MM.1S (cell line): ENCODE results near the gene PHACTR1.

Experiments
- DNase-seq: peaks from one replicate; pipeline ENCODE4 v3.0.0-alpha.2; 2015
- H2AFZ ChIP-seq: fragments of 300-600 bp; sonication (generic); 2 replicates; pipeline ENCODE4 v1.6.0; 2016; ENCODE audit warnings: antibody characterized with exemption, low read length
- H3F3A ChIP-seq: fragments of 300-600 bp; sonication (generic); 2 replicates; pipeline ENCODE4 v1.6.1; 2016; ENCODE audit warnings: mild to moderate bottlenecking, antibody characterized with exemption, low read length, moderate library complexity, mixed read lengths; ENCODE audit not compliant: insufficient read depth
- H3K27ac ChIP-seq: fragments of 300-600 bp; sonication (generic); 2 replicates; pipeline ENCODE4 v1.5.1; 2016; ENCODE audit warnings: mild to moderate bottlenecking, low read length
- H3K27me3 ChIP-seq: fragments of 300-600 bp; sonication (generic); replicated peaks from 2 replicates; pipeline ENCODE4 v1.6.0; 2016; ENCODE audit warnings: low read length; ENCODE audit not compliant: insufficient read depth
- H3K36me3 ChIP-seq: fragments of 300-600 bp; sonication (generic); replicated peaks from 2 replicates; pipeline ENCODE4 v1.6.1; 2016; ENCODE audit warnings: mild to moderate bottlenecking, low read length, mixed read lengths; ENCODE audit not compliant: insufficient read depth
- H3K4me1 ChIP-seq: fragments of 300-600 bp; sonication (generic); 2 replicates; pipeline ENCODE4 v1.6.1; 2016; ENCODE audit warnings: low read length, mixed read lengths
- H3K4me2 ChIP-seq: fragments of 300-600 bp; sonication (generic); 2 replicates; pipeline ENCODE4 v1.6.0; 2016; ENCODE audit warnings: low read depth, low read length
- H3K4me3 ChIP-seq: fragments of 300-600 bp; sonication (generic); 2 replicates; pipeline ENCODE4 v1.5.1; 2016; ENCODE audit warnings: low read length, mixed read lengths
- H3K79me2 ChIP-seq: fragments of 300-600 bp; sonication (generic); 2 replicates; pipeline ENCODE4 v1.6.1; 2016; ENCODE audit warnings: mixed run types, low read length, mixed read lengths
- H3K9ac ChIP-seq: fragments of 300-600 bp; sonication (generic); 2 replicates; pipeline ENCODE4 v1.6.1; 2016; ENCODE audit warnings: low read length, mixed read lengths
- H3K9me2 ChIP-seq: fragments of 300-600 bp; sonication (generic); replicated peaks from 2 replicates; pipeline ENCODE4 v1.6.1; 2016; ENCODE audit warnings: mild to moderate bottlenecking, low read length, mixed read lengths; ENCODE audit not compliant: insufficient read depth
- H3K9me3 ChIP-seq: fragments of 300-600 bp; sonication (generic); replicated peaks from 2 replicates; pipeline ENCODE4 v1.6.1; 2016; ENCODE audit warnings: mild to moderate bottlenecking, low read length, mixed read lengths; ENCODE audit not compliant: insufficient read depth
- H4K20me1 ChIP-seq: fragments of 300-600 bp; sonication (generic); 2 replicates; pipeline ENCODE4 v1.6.1; 2016; ENCODE audit warnings: mild to moderate bottlenecking, low read length, moderate library complexity, mixed read lengths; ENCODE audit not compliant: insufficient read depth
- EZH2 ChIP-seq: fragments of 300-600 bp; sonication (generic); optimal IDR thresholded peaks from 2 replicates; pipeline ENCODE3; 2017; ENCODE audit warnings: low read depth, mild to moderate bottlenecking, antibody characterized with exemption, low read length, mixed read lengths
- EZH2phosphoT487 ChIP-seq: fragments of 300-600 bp; sonication (generic); IDR thresholded peaks from 2 replicates; pipeline ENCODE4 v1.6.1; 2018; ENCODE audit warnings: antibody characterized with exemption, low read length
- TF ChIP-seq, protein P1 (sequence below): fragments of 300-600 bp; sonication (generic); IDR thresholded peaks from 2 replicates; pipeline ENCODE4 v1.5.1; 2016; ENCODE audit warnings: antibody characterized with exemption, low read length, mixed read lengths

PHACTR1 gene

DNA sequence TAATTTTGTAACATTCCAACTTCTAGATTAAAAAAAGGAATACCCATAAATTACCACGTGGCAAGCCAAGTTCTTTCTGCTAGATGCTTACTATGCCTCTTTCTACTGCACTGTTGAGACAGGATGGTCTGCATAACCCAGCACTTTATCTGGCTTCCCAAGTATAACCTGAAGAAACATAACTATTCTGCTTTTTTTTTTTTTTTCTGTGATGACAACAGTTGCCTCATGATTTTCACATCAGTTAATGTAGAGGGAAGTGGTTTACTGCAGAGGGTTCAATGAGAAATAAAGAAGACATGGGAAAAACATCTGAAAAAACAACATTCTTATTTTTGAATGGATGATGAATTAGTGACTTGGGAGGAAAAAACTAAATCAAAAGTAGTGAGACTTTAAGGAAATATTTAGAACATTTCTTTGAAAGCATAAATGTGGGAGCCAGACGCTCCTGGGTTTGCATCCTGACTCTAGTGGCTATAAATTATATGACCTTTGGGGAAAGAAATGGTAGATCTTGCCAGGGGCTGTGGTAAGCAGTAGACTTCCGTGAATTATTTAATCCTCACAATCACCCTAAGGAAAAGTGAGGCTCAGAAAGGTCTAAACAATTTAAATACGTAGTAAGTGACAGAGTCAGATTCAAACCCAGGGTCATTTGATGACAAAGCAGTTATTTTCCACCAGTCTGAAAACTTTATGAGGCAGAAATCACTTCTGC, 230.7 kb downstream of the PHACTR1 start:
- Histone ChIP-seq H3K4me2 (no peak overlapping the region), H3K4me3 (no peak overlapping the region), H3K36me3 (no peaks in the 10 kb centered on the region), H3K9me2 (no peaks in the 10 kb centered on the region), H3K27ac (no peak overlapping the region), H3K4me1 (no peaks in the 10 kb centered on the region), H3K79me2 (no peaks in the 10 kb centered on the region), H3F3A (no peaks in the 10 kb centered on the region), H2AFZ (no peak overlapping the region), H3K27me3 (no peaks in the 10 kb centered on the region), H3K9me3 (no peaks in the 10 kb centered on the region), H4K20me1 (no peaks in the 10 kb centered on the region), H3K9ac (no peak overlapping the region)
- DNase-seq, result no peak
- TF ChIP-seq EZH2phosphoT487 (no peak), EZH2 (no peak)

DNA sequence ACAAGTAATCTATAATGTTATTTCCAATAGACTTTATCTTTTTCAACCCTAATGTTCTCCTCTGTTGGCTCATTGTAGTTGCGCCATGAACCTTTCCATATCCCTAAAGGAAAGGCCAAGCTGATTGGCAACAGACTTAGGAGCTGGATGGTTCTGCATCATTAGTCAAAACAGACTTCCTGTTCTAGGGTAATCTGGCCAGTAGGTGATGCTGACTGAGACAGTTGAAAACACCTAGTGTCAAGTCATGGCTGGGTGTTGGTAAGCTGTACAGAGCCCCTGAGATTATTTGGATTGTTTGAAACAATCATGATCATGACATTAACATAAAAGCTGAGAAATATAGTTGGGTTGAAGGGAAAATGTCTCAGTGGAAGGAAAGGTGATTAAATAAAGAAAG, 231.4 kb downstream of the PHACTR1 start:
- no peaks in the 10 kb centered on the region for H3K27me3 ChIP-seq
- TF ChIP-seq, protein P1, sequence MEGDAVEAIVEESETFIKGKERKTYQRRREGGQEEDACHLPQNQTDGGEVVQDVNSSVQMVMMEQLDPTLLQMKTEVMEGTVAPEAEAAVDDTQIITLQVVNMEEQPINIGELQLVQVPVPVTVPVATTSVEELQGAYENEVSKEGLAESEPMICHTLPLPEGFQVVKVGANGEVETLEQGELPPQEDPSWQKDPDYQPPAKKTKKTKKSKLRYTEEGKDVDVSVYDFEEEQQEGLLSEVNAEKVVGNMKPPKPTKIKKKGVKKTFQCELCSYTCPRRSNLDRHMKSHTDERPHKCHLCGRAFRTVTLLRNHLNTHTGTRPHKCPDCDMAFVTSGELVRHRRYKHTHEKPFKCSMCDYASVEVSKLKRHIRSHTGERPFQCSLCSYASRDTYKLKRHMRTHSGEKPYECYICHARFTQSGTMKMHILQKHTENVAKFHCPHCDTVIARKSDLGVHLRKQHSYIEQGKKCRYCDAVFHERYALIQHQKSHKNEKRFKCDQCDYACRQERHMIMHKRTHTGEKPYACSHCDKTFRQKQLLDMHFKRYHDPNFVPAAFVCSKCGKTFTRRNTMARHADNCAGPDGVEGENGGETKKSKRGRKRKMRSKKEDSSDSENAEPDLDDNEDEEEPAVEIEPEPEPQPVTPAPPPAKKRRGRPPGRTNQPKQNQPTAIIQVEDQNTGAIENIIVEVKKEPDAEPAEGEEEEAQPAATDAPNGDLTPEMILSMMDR, result no peak
- TF ChIP-seq EZH2, result no peak
- no peak for TF ChIP-seq EZH2phosphoT487
- no peaks in the 10 kb centered on the region for H3K4me1 ChIP-seq
- no peak for DNase-seq
- H3K36me3 ChIP-seq, result no peaks in the 10 kb centered on the region
- H3K27ac ChIP-seq, result no peak overlapping the region
- no peaks in the 10 kb centered on the region for H3K9me2 ChIP-seq
- no peaks in the 10 kb centered on the region for H4K20me1 ChIP-seq
- H3K9ac ChIP-seq, result no peak overlapping the region
- no peaks in the 10 kb centered on the region for H3K9me3 ChIP-seq
- no peak overlapping the region for H3K4me3 ChIP-seq
- no peaks in the 10 kb centered on the region for H3F3A ChIP-seq
- no peaks in the 10 kb centered on the region for H3K79me2 ChIP-seq
- H2AFZ ChIP-seq, result no peak overlapping the region
- H3K4me2 ChIP-seq, result no peak overlapping the region

DNA sequence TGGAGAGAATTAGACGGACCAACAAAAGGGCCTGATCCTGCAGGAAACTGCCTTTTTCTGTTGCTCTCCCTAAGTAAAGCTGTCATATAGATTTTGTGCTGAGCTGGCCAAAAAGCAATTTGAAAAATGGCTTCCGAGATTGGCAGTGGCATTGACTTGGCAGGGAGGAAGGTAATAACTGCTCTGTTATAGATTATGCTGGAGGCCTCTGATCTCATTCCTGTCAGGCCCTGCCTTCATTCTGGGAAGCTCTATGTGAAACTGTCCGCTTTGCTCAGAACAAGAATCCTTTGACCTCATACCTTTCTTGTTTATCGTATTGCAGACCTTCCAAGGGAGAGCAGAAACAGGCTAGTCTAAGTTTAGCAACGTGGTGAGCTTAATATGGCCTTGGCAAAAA, 234.4 kb downstream of the PHACTR1 start:
- H2AFZ ChIP-seq, result no peak overlapping the region

DNA sequence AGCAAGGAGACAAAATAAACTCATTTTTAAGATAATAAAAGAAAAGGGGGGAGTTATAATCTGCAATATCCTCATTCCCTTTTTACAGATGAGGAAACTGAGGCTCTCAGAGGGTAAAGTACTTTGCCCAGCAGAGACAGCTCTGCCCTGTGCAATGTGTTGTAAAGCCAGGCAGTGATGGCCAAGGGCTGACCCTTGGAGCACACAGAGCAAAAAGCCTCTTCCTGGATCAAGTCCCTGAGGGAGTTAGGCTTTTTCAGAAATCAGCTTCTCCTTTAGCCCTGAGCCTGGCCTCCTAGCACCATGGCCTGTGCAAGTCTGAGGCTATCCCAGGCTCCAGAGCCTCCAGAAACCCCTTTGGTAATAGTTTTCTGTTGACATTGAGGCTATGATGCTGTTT, 234.8 kb downstream of the PHACTR1 start:
- no peak overlapping the region for H3K4me3 ChIP-seq
- H3K4me1 ChIP-seq, result no peaks in the 10 kb centered on the region
- H2AFZ ChIP-seq, result no peak overlapping the region
- H3K4me2 ChIP-seq, result no peak overlapping the region
- no peaks in the 10 kb centered on the region for H4K20me1 ChIP-seq
- H3K36me3 ChIP-seq, result no peaks in the 10 kb centered on the region
- no peaks in the 10 kb centered on the region for H3K27me3 ChIP-seq
- no peaks in the 10 kb centered on the region for H3K9me3 ChIP-seq
- TF ChIP-seq EZH2 (no peak), EZH2phosphoT487 (no peak)
- TF ChIP-seq, protein P1, result no peak
- DNase-seq, result no peak
- H3K79me2 ChIP-seq, result no peaks in the 10 kb centered on the region
- H3K27ac ChIP-seq, result no peak overlapping the region
- no peaks in the 10 kb centered on the region for H3F3A ChIP-seq
- H3K9ac ChIP-seq, result no peak overlapping the region
- H3K9me2 ChIP-seq, result no peaks in the 10 kb centered on the region

More for the DNA sequence above, 234.4 kb downstream of the PHACTR1 start:
- H3K9me2 ChIP-seq, result no peaks in the 10 kb centered on the region
- TF ChIP-seq EZH2, result no peak
- TF ChIP-seq EZH2phosphoT487, result no peak
- TF ChIP-seq, protein P1, result no peak
- H3K27ac ChIP-seq, result no peak overlapping the region
- no peaks in the 10 kb centered on the region for H3K79me2 ChIP-seq
- H3F3A ChIP-seq, result no peaks in the 10 kb centered on the region
- H3K4me1 ChIP-seq, result no peaks in the 10 kb centered on the region
- no peaks in the 10 kb centered on the region for H3K27me3 ChIP-seq
- H4K20me1 ChIP-seq, result no peaks in the 10 kb centered on the region
- DNase-seq, result no peak
- H3K4me2 ChIP-seq, result no peak overlapping the region
- H3K4me3 ChIP-seq, result no peak overlapping the region
- H3K36me3 ChIP-seq, result no peaks in the 10 kb centered on the region
- no peak overlapping the region for H3K9ac ChIP-seq
- no peaks in the 10 kb centered on the region for H3K9me3 ChIP-seq
